DOHH2 (cell line): ENCODE data around the gene BCL3.

Experiments
- EZH2phosphoT487 ChIP-seq: fragments of 200-600 bp; sonication (generic); IDR thresholded peaks from 2 replicates; pipeline ENCODE4 v1.6.1; 2017; ENCODE audit warnings: borderline replicate concordance, mild to moderate bottlenecking, antibody characterized with exemption, low read length, moderate library complexity, mixed read lengths
- TF ChIP-seq, protein P1 (sequence below): fragments of 200-600 bp; sonication (generic); IDR thresholded peaks from one replicate; pipeline ENCODE4 v1.5.1; 2014; ENCODE audit warnings: antibody characterized with exemption, mild to moderate bottlenecking, low read depth, low read length; ENCODE audit not compliant: poor library complexity, severe bottlenecking

- TF ChIP-seq, protein P1, sequence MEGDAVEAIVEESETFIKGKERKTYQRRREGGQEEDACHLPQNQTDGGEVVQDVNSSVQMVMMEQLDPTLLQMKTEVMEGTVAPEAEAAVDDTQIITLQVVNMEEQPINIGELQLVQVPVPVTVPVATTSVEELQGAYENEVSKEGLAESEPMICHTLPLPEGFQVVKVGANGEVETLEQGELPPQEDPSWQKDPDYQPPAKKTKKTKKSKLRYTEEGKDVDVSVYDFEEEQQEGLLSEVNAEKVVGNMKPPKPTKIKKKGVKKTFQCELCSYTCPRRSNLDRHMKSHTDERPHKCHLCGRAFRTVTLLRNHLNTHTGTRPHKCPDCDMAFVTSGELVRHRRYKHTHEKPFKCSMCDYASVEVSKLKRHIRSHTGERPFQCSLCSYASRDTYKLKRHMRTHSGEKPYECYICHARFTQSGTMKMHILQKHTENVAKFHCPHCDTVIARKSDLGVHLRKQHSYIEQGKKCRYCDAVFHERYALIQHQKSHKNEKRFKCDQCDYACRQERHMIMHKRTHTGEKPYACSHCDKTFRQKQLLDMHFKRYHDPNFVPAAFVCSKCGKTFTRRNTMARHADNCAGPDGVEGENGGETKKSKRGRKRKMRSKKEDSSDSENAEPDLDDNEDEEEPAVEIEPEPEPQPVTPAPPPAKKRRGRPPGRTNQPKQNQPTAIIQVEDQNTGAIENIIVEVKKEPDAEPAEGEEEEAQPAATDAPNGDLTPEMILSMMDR = no peak
- TF ChIP-seq EZH2phosphoT487 = no peak
Measured at GRCh38 chr19:44712864-44713515, 35.5 kb upstream of the BCL3 start.
